ENCODE results near the gene ZNF552. TPM values are rescaled to one million over a fixed set of nuclear protein-coding genes. Genes with fewer than 3 reads are reported as not detected.

ZNF552 gene
- total and polyA plus RNA-seq, 11 donors, result 1.7 to 5.2 (median 3.4) TPM

- peaks cover 0 to 9% (median 0%) of the 10 kb centered on the region in 9 donors for H3K36me3 ChIP-seq
- no peaks in the 10 kb centered on the region for H3K27me3 ChIP-seq
- H3K27ac ChIP-seq, result peak overlapping the region in 5 of 12 donors; percentile 74 to 82 (median 78)
- H3K4me3 ChIP-seq, result peak overlapping the region in 11 of 12 donors; percentile 63 to 99 (median 86)
- intact Hi-C loops (cut with DNase I), result no loop called here
- WGBS, 4 donors, result 73 to 77% (median 75%) methylated on average over 6 of the region's 6 CpGs
- H3K4me1 ChIP-seq, result peaks cover 0 to 31% (median 12%) of the 10 kb centered on the region in 12 donors
- TF ChIP-seq, protein P1, sequence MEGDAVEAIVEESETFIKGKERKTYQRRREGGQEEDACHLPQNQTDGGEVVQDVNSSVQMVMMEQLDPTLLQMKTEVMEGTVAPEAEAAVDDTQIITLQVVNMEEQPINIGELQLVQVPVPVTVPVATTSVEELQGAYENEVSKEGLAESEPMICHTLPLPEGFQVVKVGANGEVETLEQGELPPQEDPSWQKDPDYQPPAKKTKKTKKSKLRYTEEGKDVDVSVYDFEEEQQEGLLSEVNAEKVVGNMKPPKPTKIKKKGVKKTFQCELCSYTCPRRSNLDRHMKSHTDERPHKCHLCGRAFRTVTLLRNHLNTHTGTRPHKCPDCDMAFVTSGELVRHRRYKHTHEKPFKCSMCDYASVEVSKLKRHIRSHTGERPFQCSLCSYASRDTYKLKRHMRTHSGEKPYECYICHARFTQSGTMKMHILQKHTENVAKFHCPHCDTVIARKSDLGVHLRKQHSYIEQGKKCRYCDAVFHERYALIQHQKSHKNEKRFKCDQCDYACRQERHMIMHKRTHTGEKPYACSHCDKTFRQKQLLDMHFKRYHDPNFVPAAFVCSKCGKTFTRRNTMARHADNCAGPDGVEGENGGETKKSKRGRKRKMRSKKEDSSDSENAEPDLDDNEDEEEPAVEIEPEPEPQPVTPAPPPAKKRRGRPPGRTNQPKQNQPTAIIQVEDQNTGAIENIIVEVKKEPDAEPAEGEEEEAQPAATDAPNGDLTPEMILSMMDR (IDR thresholded peaks at IDR 0.05), result no peak
- no peak for DNase-seq
- no peak for ATAC-seq
- no peaks in the 10 kb centered on the region for H3K9me3 ChIP-seq
Observed at GRCh38 chr19:57820599-57820998, 5.9 kb upstream of the ZNF552 start.

DNA sequence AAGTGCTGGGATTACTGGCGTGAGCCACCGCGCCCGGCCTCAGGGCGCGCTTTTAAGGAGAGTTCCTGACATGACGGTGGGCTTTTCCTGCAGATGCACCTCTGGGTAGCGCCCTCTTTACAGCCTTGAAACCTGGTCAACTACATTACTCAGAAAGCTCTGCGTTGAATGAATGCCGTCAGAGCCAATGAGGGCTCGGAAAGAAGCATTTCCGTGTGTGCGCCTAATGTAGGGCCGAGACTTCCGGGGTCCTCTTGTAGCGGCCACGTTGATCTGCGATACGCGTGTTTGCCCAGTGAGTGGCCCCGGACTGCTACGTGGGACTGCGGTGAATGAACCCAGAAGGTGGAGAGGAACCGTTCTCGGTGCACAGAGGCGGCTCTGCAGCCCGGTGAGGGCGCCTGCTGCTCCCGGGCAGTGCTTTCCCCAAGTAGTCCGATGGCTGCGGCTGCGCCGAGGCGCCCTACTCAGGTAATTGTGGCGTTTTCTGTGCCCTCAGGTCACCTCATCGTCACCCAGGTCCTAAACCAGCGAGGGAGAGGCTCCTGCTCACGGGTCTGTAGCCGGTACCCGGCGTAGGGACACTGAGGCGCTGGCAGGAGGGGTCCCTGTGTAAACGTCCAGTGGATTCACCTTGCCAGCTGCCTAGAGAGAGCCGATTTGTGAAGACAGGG is 4.9 kb upstream of the ZNF552 start:
- H3K36me3 ChIP-seq, result peaks cover 0 to 9% (median 0%) of the 10 kb centered on the region in 9 donors
- H3K27ac ChIP-seq, result peak overlapping the region in 11 of 12 donors; percentile 58 to 85 (median 77)
- no peaks in the 10 kb centered on the region for H3K27me3 ChIP-seq
- H3K9me3 ChIP-seq, result no peaks in the 10 kb centered on the region
- peaks cover 0 to 36% (median 12%) of the 10 kb centered on the region in 12 donors for H3K4me1 ChIP-seq
- ATAC-seq, result peak; percentile 84 to 91 (median 88)
- DNase-seq, result peak; percentile 84 to 91 (median 88)
- WGBS, 4 donors, result 0 to 1% (median 0%) methylated on average over 20 to 44 of the region's 44 CpGs
- TF ChIP-seq, protein P1 (IDR thresholded peaks at IDR 0.05), result peak in 4 of 12 donors; percentile 5 to 30 (median 22)
- peak in 1 of 2 donors; percentile 41 for TF ChIP-seq POLR2A (IDR thresholded peaks at IDR 0.05)
- intact Hi-C loops (cut with DNase I), result no loop called here
- peak overlapping the region; percentile 63 to 99 (median 84) for H3K4me3 ChIP-seq

- H3K27ac ChIP-seq, result no peak overlapping the region
- DNase-seq (no peak), ATAC-seq (no peak)
- no peak overlapping the region for H3K4me3 ChIP-seq
- peaks cover 0 to 41% (median 22%) of the 10 kb centered on the region in 12 donors for H3K4me1 ChIP-seq
- no peaks in the 10 kb centered on the region for H3K9me3 ChIP-seq
- 89 to 90% (median 89%) methylated on average over 7 of the region's 7 CpGs for WGBS, 4 donors
- H3K27me3 ChIP-seq, result no peaks in the 10 kb centered on the region
- intact Hi-C loops (cut with DNase I), result no loop called here
- no peak for TF ChIP-seq POLR2A (IDR thresholded peaks at IDR 0.05)
- TF ChIP-seq, protein P1 (IDR thresholded peaks at IDR 0.05), result no peak
- no peaks in the 10 kb centered on the region for H3K36me3 ChIP-seq
Observed at GRCh38 chr19:57818378-57818777, 3.7 kb upstream of the ZNF552 start.

GRCh38 chr19:57817976-57818375 is 3.3 kb upstream of the ZNF552 start:
- no peak overlapping the region for H3K27ac ChIP-seq
- H3K9me3 ChIP-seq, result no peaks in the 10 kb centered on the region
- no peak overlapping the region for H3K4me3 ChIP-seq
- H3K36me3 ChIP-seq, result peaks cover 0 to under 1% (median 0%) of the 10 kb centered on the region in 9 donors
- 92 to 96% (median 94%) methylated on average over 14 of the region's 14 CpGs for WGBS, 4 donors
- no peaks in the 10 kb centered on the region for H3K27me3 ChIP-seq
- TF ChIP-seq, protein P1 (IDR thresholded peaks at IDR 0.05), result no peak
- no peak for TF ChIP-seq POLR2A (IDR thresholded peaks at IDR 0.05)
- intact Hi-C loops (cut with DNase I), result no loop called here
- ATAC-seq, result no peak
- no peak for DNase-seq
- peaks cover 0 to 37% (median 22%) of the 10 kb centered on the region in 12 donors for H3K4me1 ChIP-seq

All from heart left ventricle (tissue), 16 donors.